NCI-H146 treated with DMSO at 0.1 percent for 48 hours (cell line): Measurements from ENCODE around the gene CLEC11A.
"Not testable (repeated sequence)": the region's sequence is repeated elsewhere in the genome, so short reads cannot be mapped to it uniquely, and the experiment has no call there.

ENCODE experiments used
- DNase-seq: peaks from one replicate; lab custom pipeline; 2025; ENCODE audit not compliant: unreplicated experiment; lab: John Stamatoyannopoulos, UW

CLEC11A gene

GRCh38 chr19:50753879-50754278, 30.7 kb downstream of the CLEC11A start:
- no peak for DNase-seq

- DNase-seq: not testable (repeated sequence)
These were observed 33.1 kb downstream of the CLEC11A start for GRCh38 chr19:50756244-50756643.

- DNase-seq: not testable (repeated sequence)
These were observed 34.5 kb downstream of the CLEC11A start for GRCh38 chr19:50757624-50758023.

GRCh38 chr19:50759076-50759475, 35.9 kb downstream of the CLEC11A start:
- DNase-seq: not testable (repeated sequence)

- DNase-seq: no peak
These were observed 36.7 kb downstream of the CLEC11A start for GRCh38 chr19:50759886-50760285.

GRCh38 chr19:50761501-50761900, 38.3 kb downstream of the CLEC11A start:
- DNase-seq: not testable (repeated sequence)

GRCh38 chr19:50763521-50763920, 40.4 kb downstream of the CLEC11A start:
- not testable (repeated sequence) for DNase-seq

- peak; percentile 54 for DNase-seq
These were observed 41.2 kb downstream of the CLEC11A start for GRCh38 chr19:50764409-50764808.

GRCh38 chr19:50766746-50767145, 43.6 kb downstream of the CLEC11A start:
- DNase-seq: not testable (repeated sequence)

GRCh38 chr19:50767263-50767662, 44.1 kb downstream of the CLEC11A start:
- DNase-seq: not testable (repeated sequence)

- DNase-seq: no peak
These were observed 45.1 kb downstream of the CLEC11A start for GRCh38 chr19:50768277-50768676.

- not testable (repeated sequence) for DNase-seq
These were observed 47.0 kb downstream of the CLEC11A start, which contains the start of gene GPR32 for GRCh38 chr19:50770164-50770563. Gene GPR32, plus strand, starts transcription at chr19:50770464. Its CDS starts 137 bp downstream, at chr19:50770601.

GRCh38 chr19:50770888-50771287, 47.7 kb downstream of the CLEC11A start:
- no peak for DNase-seq

GRCh38 chr19:50772476-50772875, 49.3 kb downstream of the CLEC11A start:
- no peak for DNase-seq

- not testable (repeated sequence) for DNase-seq
These were observed 49.7 kb downstream of the CLEC11A start for GRCh38 chr19:50772912-50773311.

- not testable (repeated sequence) for DNase-seq
These were observed 50.3 kb downstream of the CLEC11A start for GRCh38 chr19:50773454-50773853.
